Bronchial smooth muscle cell (primary cell): Measurements from ENCODE around the gene RGSL1. TPM values are rescaled to one million over a fixed set of nuclear protein-coding genes. Genes with fewer than 3 reads are reported as not detected.

Experiments used
- total RNA-seq: library from RNA; depleted of rRNA; stranded (reverse); fragments of >200 nt; gene quantifications from 2 replicates; pipeline ENCODE4 v1.2.1, GENCODE V29; 2014

Gene RGSL1
- total RNA-seq = 0.32 TPM in 1 of 2 replicates, not detected in the other

GRCh38 chr1:182450087-182450486, at the start of gene RGSL1:
Gene RGSL1, plus strand, starts transcription at chr1:182450146. Its CDS starts 20 bp downstream, at chr1:182450166.

DNA sequence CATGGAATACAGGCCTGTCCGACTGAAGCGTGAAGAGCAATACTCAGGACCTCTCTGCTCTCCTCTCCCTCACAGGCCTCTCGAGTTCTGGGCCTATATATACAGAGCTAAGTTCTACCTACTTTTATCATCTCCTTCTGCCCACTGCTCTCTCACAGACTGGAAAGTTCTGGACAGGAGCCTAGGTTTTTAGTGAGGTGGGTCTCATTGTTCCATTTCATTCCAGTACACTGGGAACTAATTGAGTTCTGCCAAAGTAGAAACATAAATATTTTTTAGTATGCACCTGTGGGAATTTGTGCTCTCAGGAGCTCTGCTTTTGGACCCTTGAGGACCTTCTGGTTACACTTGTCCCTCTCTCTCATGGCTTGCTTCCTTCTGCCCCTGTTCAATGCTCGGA, 49.4 kb upstream of the RGSL1 start, which contains the start of gene TEDDM1:
TSS of gene TEDDM1 (minus strand) at position 101 of the 400 bp plus-strand sequence. CDS start 182 bp downstream, outside the sequence.

GRCh38 chr1:182588500-182589396, 138.8 kb downstream of the RGSL1 start, which contains the start of gene RNASEL:
Gene RNASEL, minus strand, starts transcription at chr1:182589256. Its CDS starts 2,450 bp downstream, at chr1:182586806.

DNA sequence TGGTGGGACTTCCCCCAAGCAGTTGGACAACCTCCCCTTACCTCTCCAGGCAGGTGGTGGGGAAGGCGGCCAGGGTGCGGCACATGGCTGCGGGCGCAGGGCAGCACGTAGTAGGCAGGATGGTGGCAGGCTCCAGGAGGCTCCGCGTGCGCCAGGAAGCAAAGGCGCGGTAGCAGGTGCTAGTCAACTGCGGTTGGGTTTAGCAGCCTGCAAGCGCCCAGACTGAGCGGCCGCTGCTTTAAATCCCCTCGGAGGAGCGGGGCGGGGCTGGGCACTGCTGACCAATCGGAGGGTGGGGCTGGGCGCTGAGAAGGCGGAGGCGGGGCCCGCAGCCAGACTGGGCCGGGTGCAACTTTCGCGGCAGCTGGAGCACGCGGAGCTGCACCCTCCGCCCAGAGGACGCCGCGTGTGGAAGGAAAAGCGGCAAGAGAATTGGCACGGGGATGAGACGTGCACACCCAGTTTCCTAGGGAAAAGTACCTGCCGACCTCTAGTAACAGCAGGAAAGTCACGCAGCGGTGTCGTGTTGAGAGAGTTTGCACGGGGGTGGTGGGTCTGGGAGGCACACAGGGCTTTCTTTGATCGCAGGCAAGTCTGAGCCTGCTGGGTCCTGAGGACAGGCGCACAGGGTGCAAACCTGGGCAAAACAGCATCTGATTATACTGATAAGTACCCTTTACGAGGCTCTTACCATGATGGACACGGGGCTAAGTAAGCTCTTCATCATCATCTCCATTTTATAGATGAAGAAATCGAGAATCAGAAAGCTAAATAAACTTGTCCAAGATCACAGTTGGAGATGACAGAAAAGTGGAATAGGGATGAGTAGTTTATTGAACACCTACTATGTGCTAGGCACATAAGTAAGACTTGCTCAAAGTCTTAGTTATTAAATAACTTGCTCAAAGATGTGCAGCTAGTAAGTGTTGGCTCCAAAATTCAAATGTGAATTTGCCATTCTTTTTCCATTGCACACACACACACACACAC, 154.5 kb downstream of the RGSL1 start, which contains the start of gene RGS16:
TSS of gene RGS16 (minus strand) at position 215 of the 990 bp plus-strand sequence. CDS start at position 85, 130 bp downstream.

Other genes with a start within 250 kb of the RGSL1 start
- gene GLUL, start 58.4 kb upstream of the RGSL1 start, total RNA-seq = 218 and 437 TPM in 2 replicates
- gene TEDDM1, start 49.5 kb upstream of the RGSL1 start, total RNA-seq = not detected in 2 replicates
- gene RNASEL, start 139.1 kb downstream of the RGSL1 start, total RNA-seq = 11.3 and 12.6 TPM in 2 replicates
- gene RGS16, start 154.2 kb downstream of the RGSL1 start, total RNA-seq = 0.95 and 1.1 TPM in 2 replicates
- under 0.01 and 0.09 TPM in 2 replicates for gene RGS8, start 234.4 kb downstream of the RGSL1 start, total RNA-seq